ENCODE data around the gene SLC9A9.

- no peak for TF ChIP-seq CTCF (IDR thresholded peaks at IDR 0.05; ENCODE audit: poor library complexity)
- TF ChIP-seq EZH2 (IDR thresholded peaks at IDR 0.05; ENCODE audit: borderline replicate concordance) = no peak
- TF ChIP-seq EZH2phosphoT487 (IDR thresholded peaks at IDR 0.05; ENCODE audit: low read depth, severe bottlenecking, unreplicated experiment) = no peak
These were observed 460.8 kb downstream of the SLC9A9 start for GRCh38 chr3:143387425-143387824.
